Vagina (tissue), 2 donors: ENCODE results near the gene SLC30A2.

ENCODE experiments used
- CTCF ChIP-seq, 3 experiments: fragments of 450-650 bp in 2 of 3; fragments of 200-600 bp in 1 of 3; sonication (generic) in 1 of 3; IDR thresholded peaks; one replicate each; pipeline ENCODE4 v1.5.1; 2017 to 2019; ENCODE audit warnings: antibody characterized with exemption in 3 of 3, mild to moderate bottlenecking in 2 of 3, moderate library complexity in 2 of 3
- POLR2A ChIP-seq, 2 donors: fragments of 450-650 bp; IDR thresholded peaks; one replicate each; pipeline ENCODE4 v1.6.1; 2017; ENCODE audit warnings: antibody characterized with exemption in 2 of 2, mild to moderate bottlenecking in 2 of 2, moderate library complexity in 2 of 2
- POLR2AphosphoS5 ChIP-seq, 2 donors: sonication (generic); formaldehyde crosslinking; IDR thresholded peaks; one replicate each; pipeline ENCODE4 v1.9.0; 2017; ENCODE audit warnings: antibody characterized with exemption in 2 of 2, mild to moderate bottlenecking in 2 of 2, low read depth in 1 of 2; ENCODE audit not compliant: insufficient read depth in 1 of 2

GRCh38 chr1:26035203-26035958, 10.5 kb downstream of the SLC30A2 start:
- no peak for TF ChIP-seq CTCF (IDR thresholded peaks at IDR 0.05)
- TF ChIP-seq POLR2A (IDR thresholded peaks at IDR 0.05) = peak in 1 of 2 donors; percentile 68
- peak; percentile 65 to 95 for TF ChIP-seq POLR2AphosphoS5 (IDR thresholded peaks at IDR 0.05; ENCODE audit: insufficient read depth in 1 of 2, low read depth in 1 of 2)
